GM21367 (cell line): ENCODE results near the gene RPL28.

Experiments used
- ATAC-seq: cut with Tn5 transposase; IDR thresholded peaks from one replicate; pipeline ENCODE4 v1.9.1; 2021; ENCODE audit not compliant: unreplicated experiment

The RPL28 gene

DNA sequence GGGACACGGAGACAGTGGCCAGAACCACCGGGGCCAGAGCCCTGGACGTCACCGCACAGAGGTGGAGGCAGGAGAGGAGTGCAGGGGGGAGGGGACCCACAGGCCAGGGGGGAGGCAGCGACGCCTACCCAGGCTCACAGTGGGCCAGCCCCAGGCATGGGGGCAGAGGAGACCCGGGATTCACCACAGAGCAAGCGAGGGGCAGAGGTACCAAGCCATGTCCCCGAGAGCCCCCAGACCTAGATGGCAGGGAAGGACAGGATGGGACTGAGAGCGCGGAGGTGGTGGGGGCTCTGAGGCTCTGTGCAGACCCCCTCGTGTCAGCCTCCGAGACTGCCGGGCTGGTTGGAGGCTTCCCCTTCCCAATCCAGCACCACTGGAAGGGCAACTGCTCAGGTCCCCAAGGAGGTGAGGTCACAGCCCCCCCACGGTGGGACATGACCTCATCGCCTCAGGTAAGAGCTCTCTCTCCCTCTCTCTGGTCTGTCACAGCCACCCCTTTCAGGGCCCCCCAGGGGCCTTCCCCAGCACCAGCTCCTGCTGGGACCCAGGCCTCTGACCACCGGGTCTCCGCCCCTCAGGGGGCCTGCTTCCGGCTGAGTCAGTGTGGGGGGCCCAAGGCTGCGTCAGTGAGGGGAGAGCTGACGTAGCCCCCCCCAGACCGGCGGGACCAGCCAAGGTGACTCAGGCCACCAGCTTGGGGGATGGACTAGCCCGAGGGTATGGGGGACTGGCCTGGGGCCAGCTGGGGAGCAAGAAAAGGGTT lies 13.2 kb upstream of the RPL28 start:
- no peak for ATAC-seq

GRCh38 chr19:55373306-55373992 lies 12.3 kb upstream of the RPL28 start:
- no peak for ATAC-seq

DNA sequence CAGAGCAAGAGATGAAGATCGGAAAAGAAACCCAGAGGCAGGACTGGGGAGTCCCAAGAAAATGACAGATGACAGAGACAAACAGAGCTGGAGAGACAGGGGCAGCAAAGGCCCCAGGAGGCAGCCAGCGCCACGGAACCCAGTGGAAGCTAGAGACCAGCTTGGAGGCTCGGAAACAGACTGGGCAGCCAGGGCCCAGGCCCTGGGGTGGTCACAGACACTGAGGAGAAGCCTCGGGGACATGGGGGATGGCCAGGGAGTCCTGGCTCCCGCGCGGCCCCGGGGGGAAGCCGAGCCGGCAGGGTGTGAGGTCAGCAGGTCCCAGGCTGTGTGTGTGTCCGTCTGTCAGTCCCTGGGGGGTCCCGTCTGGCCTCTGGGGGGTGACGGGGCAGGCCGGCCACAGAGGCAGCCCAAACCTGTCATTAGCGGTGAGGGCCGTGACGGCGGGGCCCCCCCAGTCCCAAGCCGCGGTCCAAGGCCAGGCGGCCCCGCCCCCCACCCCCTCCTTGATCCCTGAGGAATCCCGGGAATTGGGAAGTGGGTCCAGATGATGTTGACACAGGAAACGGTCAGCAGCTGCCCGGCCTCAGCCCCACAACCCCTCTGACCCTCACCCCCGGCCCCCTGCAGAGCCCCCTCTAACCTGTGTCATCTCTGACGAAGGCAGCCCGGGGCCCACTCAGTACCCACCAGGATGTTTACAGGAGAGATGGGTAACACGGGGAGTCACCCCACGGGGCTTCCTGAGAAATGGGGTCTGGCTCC lies 11.6 kb upstream of the RPL28 start:
- no peak for ATAC-seq

GRCh38 chr19:55376241-55376933 lies 9.3 kb upstream of the RPL28 start, which contains the start of gene TMEM190:
TMEM190 (plus strand) TSS chr19:55376826; CDS start chr19:55376854, 28 bp downstream.
- no peak for ATAC-seq

GRCh38 chr19:55377356-55378131 lies 8.2 kb upstream of the RPL28 start:
- ATAC-seq, result no peak

DNA sequence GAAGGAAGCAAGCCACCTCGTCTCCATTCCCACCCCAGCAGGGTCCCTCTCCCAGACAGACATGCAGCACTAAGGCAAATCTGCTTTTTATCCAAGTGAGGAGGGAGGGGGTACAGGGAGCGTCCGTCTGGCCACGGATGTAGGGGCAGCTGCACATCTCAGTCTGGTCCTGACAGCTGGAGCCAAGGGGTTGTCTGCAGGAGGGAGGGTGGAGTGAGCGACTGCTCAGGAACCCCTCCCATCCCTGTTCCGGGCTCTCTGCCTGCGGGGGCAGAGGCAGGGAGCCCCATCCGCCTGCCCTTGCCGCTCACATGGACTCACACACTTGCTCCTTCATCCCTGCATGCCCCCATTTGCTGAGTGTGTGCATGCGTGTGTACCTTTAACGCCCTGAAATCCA lies 6.6 kb upstream of the RPL28 start:
- ATAC-seq, result no peak

DNA sequence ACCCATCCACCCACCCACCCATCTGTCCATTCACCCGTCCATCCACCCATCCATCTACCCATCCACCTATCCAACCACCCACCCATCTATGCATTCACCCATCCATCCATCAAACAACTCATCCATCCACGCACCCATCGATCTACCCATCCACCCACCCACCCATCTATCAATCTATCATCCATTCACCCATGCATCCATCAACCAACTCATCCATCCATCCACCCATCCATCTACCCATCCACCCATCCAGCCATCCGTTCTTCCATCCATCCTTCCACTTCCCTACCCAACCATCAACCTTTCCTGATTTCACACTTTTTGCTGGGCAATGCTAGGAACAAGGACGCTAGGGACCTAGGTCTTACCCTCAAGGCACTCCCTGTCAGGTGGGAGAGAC lies 3.7 kb upstream of the RPL28 start:
- ATAC-seq, result no peak

DNA sequence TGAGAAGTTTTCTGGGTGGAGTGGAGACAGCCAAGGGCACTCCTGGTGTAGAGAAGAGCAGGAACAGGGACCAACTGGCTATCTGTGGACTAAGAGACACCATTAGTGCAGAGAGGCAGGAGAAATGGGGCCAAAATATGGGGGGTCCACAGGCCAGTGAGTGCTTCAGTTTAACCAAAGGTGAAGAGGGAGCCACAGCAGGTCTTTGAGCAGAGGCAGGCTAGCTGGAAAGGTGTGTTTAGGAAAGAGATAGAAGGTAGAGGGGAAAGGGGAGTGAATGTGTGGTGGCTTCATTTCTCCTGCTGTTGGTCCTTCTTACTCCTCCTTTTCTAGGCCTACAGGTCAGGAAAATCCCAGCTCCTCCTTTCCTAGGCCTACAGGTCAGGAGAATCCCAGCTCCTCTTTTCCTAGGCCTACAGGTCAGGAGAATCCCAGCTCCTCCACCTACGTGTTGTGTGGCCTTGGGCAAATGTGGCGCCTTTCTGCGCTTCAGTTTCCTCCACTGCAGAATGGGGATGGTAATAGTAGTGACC lies 3.1 kb upstream of the RPL28 start:
- ATAC-seq, result no peak

- ATAC-seq, result no peak
Measured at GRCh38 chr19:55383279-55384130, 2.2 kb upstream of the RPL28 start.

DNA sequence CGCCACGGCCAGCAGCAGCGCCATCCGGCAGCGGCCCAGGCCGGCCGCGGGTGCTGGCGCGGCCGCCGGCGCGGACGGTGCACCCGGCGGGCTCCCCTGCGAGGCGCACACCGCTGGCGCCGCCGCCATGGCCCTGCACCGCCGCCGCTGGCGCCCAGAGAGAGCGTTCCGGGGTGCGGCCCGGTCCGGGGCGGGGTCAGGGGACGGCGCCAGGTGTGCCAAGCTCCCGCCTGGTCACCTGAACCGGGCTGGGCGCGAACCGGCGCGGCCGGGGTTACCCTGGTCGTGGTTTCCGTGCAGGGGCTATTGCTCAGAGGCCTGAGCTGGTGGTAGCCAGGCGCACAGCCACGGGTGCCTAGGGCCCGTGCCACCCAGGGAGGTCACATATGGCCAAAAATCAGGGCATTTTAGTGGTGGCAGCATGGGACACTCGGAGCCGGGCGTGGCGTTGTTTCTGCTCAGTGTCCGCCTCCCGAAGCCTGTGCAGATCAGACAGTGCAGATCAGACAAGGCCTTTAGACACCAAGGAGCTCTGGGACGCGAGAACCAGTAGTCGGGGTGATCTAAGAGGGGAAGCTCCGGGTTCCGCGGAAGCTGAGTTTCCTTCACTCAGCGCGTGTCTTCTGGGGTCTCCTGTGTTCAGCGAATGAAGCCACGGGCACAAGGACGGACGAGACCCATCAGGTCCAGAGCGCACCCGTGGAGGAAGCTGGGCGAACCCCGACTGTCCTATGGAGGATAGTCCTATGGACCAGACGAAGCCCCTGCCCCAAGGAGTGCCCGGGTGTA lies 1.4 kb upstream of the RPL28 start, which contains the start of gene TMEM238:
TMEM238 (minus strand) TSS at position 162 of the 789 bp plus-strand sequence; CDS start at position 129, 33 bp downstream.
- no peak for ATAC-seq

- ATAC-seq, result peak; percentile 37
Measured at GRCh38 chr19:55384920-55385723, 610 bp upstream of the RPL28 start.

- no peak for ATAC-seq
Measured at GRCh38 chr19:55386493-55386971, 800 bp downstream of the RPL28 start.

DNA sequence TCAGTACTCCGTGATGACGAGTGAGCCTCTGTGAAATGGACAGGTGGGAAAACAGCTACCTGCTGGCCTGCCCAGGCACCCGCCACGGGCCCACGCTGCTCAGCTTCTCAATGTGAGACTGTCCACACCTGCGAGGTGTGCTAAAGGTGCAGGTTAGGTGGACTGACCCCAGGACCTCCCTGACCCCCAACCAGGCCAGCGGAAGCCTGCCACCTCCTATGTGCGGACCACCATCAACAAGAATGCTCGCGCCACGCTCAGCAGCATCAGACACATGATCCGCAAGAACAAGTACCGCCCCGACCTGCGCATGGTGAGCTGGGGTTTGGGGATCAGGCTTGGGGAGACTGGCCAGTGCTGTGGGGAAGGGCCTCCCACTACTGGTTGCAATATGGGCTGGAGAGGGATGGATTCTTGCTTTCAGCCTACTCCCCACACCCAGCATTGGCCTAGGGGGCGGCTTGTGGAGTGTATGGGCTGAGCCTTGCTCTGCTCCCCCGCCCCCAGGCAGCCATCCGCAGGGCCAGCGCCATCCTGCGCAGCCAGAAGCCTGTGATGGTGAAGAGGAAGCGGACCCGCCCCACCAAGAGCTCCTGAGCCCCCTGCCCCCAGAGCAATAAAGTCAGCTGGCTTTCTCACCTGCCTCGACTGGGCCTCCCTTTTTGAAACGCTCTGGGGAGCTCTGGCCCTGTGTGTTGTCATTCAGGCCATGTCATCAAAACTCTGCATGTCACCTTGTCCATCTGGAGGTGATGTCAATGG lies 2.2 kb downstream of the RPL28 start:
- ATAC-seq, result no peak

DNA sequence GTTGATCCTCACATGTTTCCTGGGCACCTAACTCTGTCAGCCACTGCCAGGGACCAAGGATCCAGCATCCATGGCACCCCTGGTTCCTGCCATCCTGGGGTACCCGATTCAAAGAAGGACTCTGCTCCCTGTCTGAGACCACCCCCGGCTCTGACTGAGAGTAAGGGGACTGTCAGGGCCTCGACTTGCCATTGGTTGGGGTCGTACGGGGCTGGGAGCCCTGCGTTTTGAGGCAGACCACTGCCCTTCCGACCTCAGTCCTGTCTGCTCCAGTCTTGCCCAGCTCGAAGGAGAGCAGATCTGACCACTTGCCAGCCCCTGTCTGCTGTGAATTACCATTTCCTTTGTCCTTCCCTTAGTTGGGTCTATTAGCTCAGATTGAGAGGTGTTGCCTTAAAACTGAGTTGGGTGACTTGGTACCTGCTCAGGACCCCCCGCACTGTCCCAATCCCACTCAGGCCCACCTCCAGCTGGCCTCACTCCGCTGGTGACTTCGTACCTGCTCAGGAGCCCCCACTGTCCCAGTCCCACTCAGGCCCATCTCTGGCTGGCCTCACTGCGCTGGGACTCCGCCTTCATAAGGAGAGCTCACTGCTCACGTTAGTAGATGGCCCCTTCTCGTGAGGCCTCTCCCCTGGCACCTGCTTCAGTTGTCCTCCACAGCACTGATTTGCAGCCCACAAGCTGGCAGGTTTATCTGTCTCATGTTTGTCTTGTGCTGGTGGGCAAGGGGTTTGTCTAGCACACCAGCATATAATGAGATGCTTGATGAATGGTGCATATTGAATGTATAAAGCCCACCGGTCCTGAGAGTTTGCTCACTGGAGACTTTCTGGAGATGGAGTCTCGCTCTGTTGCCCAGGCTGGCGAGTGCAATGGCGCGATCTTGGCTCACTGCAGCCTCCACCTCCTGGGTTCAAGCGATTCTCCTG lies 3.9 kb downstream of the RPL28 start:
- ATAC-seq, result no peak

DNA sequence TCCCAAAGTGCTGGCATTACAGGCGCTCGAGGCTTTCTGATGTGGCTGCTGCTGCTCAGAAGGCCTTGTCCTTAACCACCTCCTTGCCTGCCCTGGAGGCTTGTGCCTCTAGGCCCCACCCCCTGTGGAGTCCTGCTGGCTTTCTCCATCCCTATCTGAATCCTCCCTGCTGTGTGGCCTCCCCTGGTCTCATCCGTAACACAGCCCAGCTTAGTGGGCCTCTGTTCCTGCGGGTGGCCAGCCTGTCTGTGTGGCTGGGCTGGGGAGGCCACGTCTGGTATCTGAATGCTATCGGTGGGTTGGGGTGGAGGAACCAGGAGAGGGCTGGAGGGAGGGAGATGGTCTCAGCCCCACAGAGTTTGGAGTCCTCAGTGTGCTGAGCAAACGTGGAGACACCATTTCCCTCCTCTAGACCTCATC lies 4.7 kb downstream of the RPL28 start:
- no peak for ATAC-seq
